GM19395 (cell line): ENCODE results near the gene IL1A.
A peak's percentile ranks its signal among the peaks of the same experiment; 100 is the strongest.
"Not testable (repeated sequence)": the region's sequence is repeated elsewhere in the genome, so short reads cannot be mapped to it uniquely, and the experiment has no call there.

Experiments
- ATAC-seq: cut with Tn5 transposase; IDR thresholded peaks from one replicate; pipeline ENCODE4 v1.9.1; 2021; ENCODE audit warnings: mild to moderate bottlenecking, moderate library complexity; ENCODE audit not compliant: unreplicated experiment

Gene IL1A

GRCh38 chr2:112784199-112785189, at the start of gene IL1A:
TSS of gene IL1A (minus strand) at chr2:112784493. CDS start at chr2:112783770, 723 bp downstream.
- ATAC-seq: no peak

- ATAC-seq: no peak
These were observed 49.7 kb upstream of the IL1A start for GRCh38 chr2:112833976-112834375.

- ATAC-seq: not testable (repeated sequence)
These were observed 49.3 kb upstream of the IL1A start for GRCh38 chr2:112833639-112833931.

GRCh38 chr2:112832841-112833638, 48.7 kb upstream of the IL1A start:
- no peak for ATAC-seq

- ATAC-seq: no peak
These were observed 47.9 kb upstream of the IL1A start for GRCh38 chr2:112831946-112832840.

GRCh38 chr2:112831513-112831845, 47.2 kb upstream of the IL1A start:
- no peak for ATAC-seq

GRCh38 chr2:112830682-112831512, 46.6 kb upstream of the IL1A start:
- no peak for ATAC-seq

- ATAC-seq: no peak
These were observed 45.8 kb upstream of the IL1A start for GRCh38 chr2:112829961-112830681.

- ATAC-seq: no peak
These were observed 45.0 kb upstream of the IL1A start for GRCh38 chr2:112829101-112829960.

- no peak for ATAC-seq
These were observed 44.0 kb upstream of the IL1A start for GRCh38 chr2:112828251-112828691.

- ATAC-seq: no peak
These were observed 43.4 kb upstream of the IL1A start for GRCh38 chr2:112827604-112828185.

- ATAC-seq: no peak
These were observed 42.7 kb upstream of the IL1A start for GRCh38 chr2:112827009-112827408.

GRCh38 chr2:112825706-112826105, 41.4 kb upstream of the IL1A start:
- ATAC-seq: no peak

GRCh38 chr2:112824694-112825085, 40.4 kb upstream of the IL1A start:
- no peak for ATAC-seq

- ATAC-seq: peak; percentile 39
These were observed 37.4 kb upstream of the IL1A start for GRCh38 chr2:112821682-112822081.

- peak; percentile 83 for ATAC-seq
These were observed 36.8 kb upstream of the IL1A start for GRCh38 chr2:112821142-112821541.

- ATAC-seq: no peak
These were observed 36.0 kb upstream of the IL1A start for GRCh38 chr2:112820343-112820742.

- ATAC-seq: no peak
These were observed 34.8 kb upstream of the IL1A start for GRCh38 chr2:112819081-112819480.
